SU-DHL-6 (cell line): Measurements from ENCODE around the gene NTN4.

ENCODE experiments used
- CTCF ChIP-seq: fragments of 200-600 bp; sonication (generic); IDR thresholded peaks from one replicate; pipeline ENCODE4 v1.5.1; 2017; ENCODE audit warnings: antibody characterized with exemption, mild to moderate bottlenecking, low read length, moderate library complexity; ENCODE audit not compliant: insufficient read depth, poor library complexity, severe bottlenecking
- EZH2phosphoT487 ChIP-seq: fragments of 200-600 bp; sonication (generic), shearing (Covaris generic); conservative IDR thresholded peaks from 2 replicates; pipeline ENCODE4 v1.6.1; 2018; ENCODE audit warnings: mild to moderate bottlenecking, antibody characterized with exemption, low read length, moderate library complexity, mixed read lengths

- TF ChIP-seq CTCF (no peak), EZH2phosphoT487 (no peak)
Observed at GRCh38 chr12:95712269-95712668, 78.3 kb downstream of the NTN4 start.
